CD8-positive, alpha-beta memory T cell (primary cell): ENCODE measurements around the gene TFPI2. TPM values are rescaled to one million over a fixed set of nuclear protein-coding genes. Genes with fewer than 3 reads are reported as not detected.

ENCODE experiments used
- CTCF ChIA-PET: fragments of 350-600 bp; sonication (Branson Sonifier 250); formaldehyde crosslinking; loops from one replicate; lab custom pipeline; 2021; ENCODE audit warnings: antibody characterized with exemption; lab: Charles Lee
- POLR2A ChIA-PET: fragments of 350-600 bp; sonication (Branson Sonifier 250); formaldehyde crosslinking; loops from one replicate; lab custom pipeline; 2021; ENCODE audit warnings: antibody characterized with exemption; lab: Charles Lee
- DNase-seq, 5 donors: peaks; one replicate each; pipeline versions ENCODE4 v3.0.0 to v3.0.0-alpha.2; 2020 to 2022; ENCODE audit warnings: mixed read lengths in 1 of 5
- H3K27ac ChIP-seq: one replicate; pipeline ENCODE4 v1.7.0; 2013; ENCODE audit warnings: low read depth, mild to moderate bottlenecking, low read length, moderate library complexity
- H3K27me3 ChIP-seq: 2 replicates; pipeline ENCODE4 v1.7.0; 2013; ENCODE audit warnings: low read length, mild to moderate bottlenecking; ENCODE audit not compliant: insufficient read depth, poor library complexity, severe bottlenecking
- H3K36me3 ChIP-seq: 2 replicates; pipeline ENCODE4 v1.7.0; 2013; ENCODE audit warnings: mild to moderate bottlenecking, low read length, moderate library complexity; ENCODE audit not compliant: insufficient read depth
- H3K4me1 ChIP-seq: 2 replicates; pipeline ENCODE4 v1.7.0; 2013; ENCODE audit warnings: mild to moderate bottlenecking, low read length, moderate library complexity; ENCODE audit not compliant: insufficient read depth
- H3K4me3 ChIP-seq: 2 replicates; pipeline ENCODE4 v1.7.0; 2013; ENCODE audit warnings: mild to moderate bottlenecking, low read length
- H3K9me3 ChIP-seq: 2 replicates; pipeline ENCODE4 v1.7.0; 2013; ENCODE audit warnings: mild to moderate bottlenecking, low read length
- H3K27ac Mint-ChIP-seq, 8 donors: one replicate each; pipeline ENCODE4 v1.8.0; 2020 to 2021; ENCODE audit warnings: mixed read lengths in 8 of 8, mild to moderate bottlenecking in 6 of 8, inconsistent platforms in 3 of 8, moderate library complexity in 3 of 8
- H3K27me3 Mint-ChIP-seq, 2 donors: one replicate each; pipeline ENCODE4 v1.8.0; 2020 to 2021; ENCODE audit warnings: mixed read lengths in 2 of 2, mild to moderate bottlenecking in 1 of 2, moderate library complexity in 1 of 2
- H3K36me3 Mint-ChIP-seq, 3 donors: one replicate each; pipeline ENCODE4 v1.8.0; 2020 to 2021; ENCODE audit warnings: mixed read lengths in 3 of 3, inconsistent platforms in 1 of 3, mild to moderate bottlenecking in 1 of 3
- H3K4me1 Mint-ChIP-seq, 3 donors: one replicate each; pipeline ENCODE4 v1.8.0; 2020 to 2021; ENCODE audit warnings: mixed read lengths in 3 of 3, inconsistent platforms in 1 of 3, mild to moderate bottlenecking in 1 of 3
- H3K4me3 Mint-ChIP-seq, 7 donors: one replicate each; pipeline ENCODE4 v1.8.0; 2020 to 2021; ENCODE audit warnings: mixed read lengths in 7 of 7, mild to moderate bottlenecking in 6 of 7, moderate library complexity in 4 of 7, inconsistent platforms in 2 of 7
- H3K9me3 Mint-ChIP-seq, 5 donors: one replicate each; pipeline ENCODE4 v1.8.0; 2020 to 2022; ENCODE audit warnings: mixed read lengths in 5 of 5, mild to moderate bottlenecking in 3 of 5, moderate library complexity in 2 of 5, inconsistent platforms in 1 of 5
- polyA plus RNA-seq: library from polyadenylated mRNA; unstranded; fragments of 300-500 nt; fragmentation: Illumina TruSeq; gene quantifications from one replicate; pipeline ENCODE4 v1.2.3, GENCODE V29; 2021
- total RNA-seq, 2 experiments: library from RNA; stranded (reverse); gene quantifications; one replicate each; pipeline ENCODE4 v1.2.3, GENCODE V29; 2021

Gene TFPI2
- total and polyA plus RNA-seq, 3 experiments from 2014 or later: not detected

- Histone ChIP-seq H3K27ac (no peak overlapping the region), H3K9me3 (no peaks in the 10 kb centered on the region), H3K4me3 (no peak overlapping the region), H3K27me3 (no peaks in the 10 kb centered on the region), H3K4me1 (no peaks in the 10 kb centered on the region), H3K36me3 (no peaks in the 10 kb centered on the region)
- DNase-seq: no peak
- no peaks in the 10 kb centered on the region for H3K27me3 Mint-ChIP-seq
- ChIA-PET CTCF (no interaction called here), POLR2A (no interaction called here)
- H3K4me1 Mint-ChIP-seq: no peaks in the 10 kb centered on the region
- no peak overlapping the region for H3K27ac Mint-ChIP-seq
- no peaks in the 10 kb centered on the region for H3K9me3 Mint-ChIP-seq
- H3K36me3 Mint-ChIP-seq: no peaks in the 10 kb centered on the region
- no peak overlapping the region for H3K4me3 Mint-ChIP-seq
Measured at GRCh38 chr7:93860261-93860660, 30.3 kb downstream of the TFPI2 start.

GRCh38 chr7:93858857-93859256, 31.7 kb downstream of the TFPI2 start:
- H3K4me3 Mint-ChIP-seq: no peak overlapping the region
- no peaks in the 10 kb centered on the region for H3K9me3 Mint-ChIP-seq
- H3K4me1 Mint-ChIP-seq: no peaks in the 10 kb centered on the region
- Histone ChIP-seq H3K36me3 (no peaks in the 10 kb centered on the region), H3K4me1 (no peaks in the 10 kb centered on the region), H3K4me3 (no peak overlapping the region), H3K27me3 (no peaks in the 10 kb centered on the region), H3K9me3 (no peaks in the 10 kb centered on the region), H3K27ac (no peak overlapping the region)
- H3K27ac Mint-ChIP-seq: no peak overlapping the region
- POLR2A ChIA-PET: no interaction called here
- H3K36me3 Mint-ChIP-seq: no peaks in the 10 kb centered on the region
- H3K27me3 Mint-ChIP-seq: no peaks in the 10 kb centered on the region
- CTCF ChIA-PET: no interaction called here
- no peak for DNase-seq

- Mint-ChIP-seq H3K27ac (no peak overlapping the region), H3K36me3 (no peaks in the 10 kb centered on the region), H3K9me3 (peaks cover 0 to 2% (median 0%) of the 10 kb centered on the region in 5 donors), H3K4me3 (no peak overlapping the region), H3K27me3 (no peaks in the 10 kb centered on the region), H3K4me1 (no peaks in the 10 kb centered on the region)
- Histone ChIP-seq H3K4me1 (no peaks in the 10 kb centered on the region), H3K4me3 (no peak overlapping the region), H3K27ac (no peak overlapping the region), H3K27me3 (no peaks in the 10 kb centered on the region), H3K36me3 (no peaks in the 10 kb centered on the region), H3K9me3 (no peaks in the 10 kb centered on the region)
- CTCF ChIA-PET: no interaction called here
- DNase-seq: no peak
- POLR2A ChIA-PET: no interaction called here
Measured at GRCh38 chr7:93856323-93856722, 34.2 kb downstream of the TFPI2 start.

GRCh38 chr7:93855797-93856196, 34.8 kb downstream of the TFPI2 start:
- no peaks in the 10 kb centered on the region for H3K4me1 ChIP-seq
- no peaks in the 10 kb centered on the region for H3K9me3 ChIP-seq
- H3K4me3 ChIP-seq: no peak overlapping the region
- H3K27ac ChIP-seq: no peak overlapping the region
- no peaks in the 10 kb centered on the region for H3K27me3 ChIP-seq
- CTCF ChIA-PET: no interaction called here
- Mint-ChIP-seq H3K9me3 (peaks cover 0 to 2% (median 0%) of the 10 kb centered on the region in 5 donors), H3K27me3 (no peaks in the 10 kb centered on the region), H3K4me3 (no peak overlapping the region), H3K36me3 (no peaks in the 10 kb centered on the region), H3K27ac (no peak overlapping the region), H3K4me1 (no peaks in the 10 kb centered on the region)
- POLR2A ChIA-PET: no interaction called here
- no peaks in the 10 kb centered on the region for H3K36me3 ChIP-seq
- no peak for DNase-seq

GRCh38 chr7:93854480-93854879, 36.1 kb downstream of the TFPI2 start:
- Histone ChIP-seq H3K9me3 (no peaks in the 10 kb centered on the region), H3K27ac (no peak overlapping the region), H3K4me1 (no peaks in the 10 kb centered on the region), H3K36me3 (no peaks in the 10 kb centered on the region), H3K4me3 (no peak overlapping the region), H3K27me3 (no peaks in the 10 kb centered on the region)
- CTCF ChIA-PET: no interaction called here
- H3K36me3 Mint-ChIP-seq: no peaks in the 10 kb centered on the region
- H3K4me3 Mint-ChIP-seq: no peak overlapping the region
- no peak overlapping the region for H3K27ac Mint-ChIP-seq
- no peaks in the 10 kb centered on the region for H3K27me3 Mint-ChIP-seq
- POLR2A ChIA-PET: no interaction called here
- DNase-seq: no peak
- peaks cover 0 to 2% (median 0%) of the 10 kb centered on the region in 5 donors for H3K9me3 Mint-ChIP-seq
- H3K4me1 Mint-ChIP-seq: no peaks in the 10 kb centered on the region

- no peaks in the 10 kb centered on the region for H3K9me3 ChIP-seq
- Mint-ChIP-seq H3K4me3 (no peak overlapping the region), H3K36me3 (no peaks in the 10 kb centered on the region), H3K27ac (no peak overlapping the region), H3K4me1 (no peaks in the 10 kb centered on the region), H3K27me3 (no peaks in the 10 kb centered on the region), H3K9me3 (peaks cover 0 to 2% (median 0%) of the 10 kb centered on the region in 5 donors)
- ChIA-PET CTCF (no interaction called here), POLR2A (no interaction called here)
- DNase-seq: no peak
- H3K4me3 ChIP-seq: no peak overlapping the region
- H3K36me3 ChIP-seq: no peaks in the 10 kb centered on the region
- no peak overlapping the region for H3K27ac ChIP-seq
- no peaks in the 10 kb centered on the region for H3K27me3 ChIP-seq
- H3K4me1 ChIP-seq: no peaks in the 10 kb centered on the region
Measured at GRCh38 chr7:93851536-93851935, 39.0 kb downstream of the TFPI2 start.

GRCh38 chr7:93843260-93843659, 47.3 kb downstream of the TFPI2 start:
- POLR2A ChIA-PET: no interaction called here
- H3K4me1 Mint-ChIP-seq: no peaks in the 10 kb centered on the region
- no peaks in the 10 kb centered on the region for H3K36me3 Mint-ChIP-seq
- no peaks in the 10 kb centered on the region for H3K27me3 ChIP-seq
- no peaks in the 10 kb centered on the region for H3K36me3 ChIP-seq
- H3K4me1 ChIP-seq: no peaks in the 10 kb centered on the region
- no peaks in the 10 kb centered on the region for H3K27me3 Mint-ChIP-seq
- H3K4me3 Mint-ChIP-seq: no peak overlapping the region
- no peaks in the 10 kb centered on the region for H3K9me3 ChIP-seq
- no peak overlapping the region for H3K4me3 ChIP-seq
- DNase-seq: no peak
- no peaks in the 10 kb centered on the region for H3K9me3 Mint-ChIP-seq
- CTCF ChIA-PET: no interaction called here
- H3K27ac ChIP-seq: no peak overlapping the region
- H3K27ac Mint-ChIP-seq: no peak overlapping the region

- Mint-ChIP-seq H3K27me3 (no peaks in the 10 kb centered on the region), H3K9me3 (no peaks in the 10 kb centered on the region), H3K4me1 (no peaks in the 10 kb centered on the region), H3K4me3 (no peak overlapping the region), H3K27ac (no peak overlapping the region), H3K36me3 (no peaks in the 10 kb centered on the region)
- Histone ChIP-seq H3K36me3 (no peaks in the 10 kb centered on the region), H3K4me3 (no peak overlapping the region), H3K4me1 (no peaks in the 10 kb centered on the region), H3K27me3 (no peaks in the 10 kb centered on the region), H3K27ac (no peak overlapping the region), H3K9me3 (no peaks in the 10 kb centered on the region)
- POLR2A ChIA-PET: no interaction called here
- CTCF ChIA-PET: no interaction called here
- DNase-seq: no peak
Measured at GRCh38 chr7:93838966-93839365, 51.6 kb downstream of the TFPI2 start.

GRCh38 chr7:93837245-93837644, 53.3 kb downstream of the TFPI2 start:
- H3K4me3 Mint-ChIP-seq: no peak overlapping the region
- Histone ChIP-seq H3K27me3 (no peaks in the 10 kb centered on the region), H3K36me3 (no peaks in the 10 kb centered on the region), H3K27ac (no peak overlapping the region), H3K9me3 (no peaks in the 10 kb centered on the region), H3K4me3 (no peak overlapping the region), H3K4me1 (no peaks in the 10 kb centered on the region)
- no peak for DNase-seq
- ChIA-PET CTCF (no interaction called here), POLR2A (no interaction called here)
- H3K36me3 Mint-ChIP-seq: no peaks in the 10 kb centered on the region
- no peaks in the 10 kb centered on the region for H3K9me3 Mint-ChIP-seq
- H3K27me3 Mint-ChIP-seq: no peaks in the 10 kb centered on the region
- H3K4me1 Mint-ChIP-seq: no peaks in the 10 kb centered on the region
- no peak overlapping the region for H3K27ac Mint-ChIP-seq
